HCT116 (cell line): Measurements from ENCODE around the gene SLC35G3. TPM values are rescaled to one million over a fixed set of nuclear protein-coding genes. Genes with fewer than 3 reads are reported as not detected.
"Not testable (repeated sequence)": the region's sequence is repeated elsewhere in the genome, so short reads cannot be mapped to it uniquely, and the experiment has no call there.

ENCODE experiments used
- ATAC-seq: fragments of 200-7000 bp; cut with Tn5 transposase; 2 replicates; pipeline ENCODE4 v1.9.1; 2020; ENCODE audit warnings: mild to moderate bottlenecking, moderate library complexity
- BruUV-seq: library from RNA; stranded (reverse); fragments of 400-500 nt; replicated peaks from 2 replicates; lab custom pipeline; 2021; lab: Mats Ljungman, UMichigan
- CTCF ChIA-PET: fragments of 300-600 bp; sonication (Branson Sonifier 250); formaldehyde crosslinking; loops from one replicate; lab custom pipeline; 2021; ENCODE audit warnings: antibody characterized with exemption; lab: Charles Lee
- POLR2A ChIA-PET: fragments of 300-600, 350-600 bp; sonication (Branson Sonifier 250); formaldehyde crosslinking; loops from one replicate; lab custom pipeline; 2021; ENCODE audit warnings: antibody characterized with exemption; lab: Charles Lee
- RAD21 ChIA-PET, 2 experiments: fragments of 300-600 bp; sonication (Branson Sonifier 250); formaldehyde crosslinking; loops; one replicate each; lab custom pipeline; 2023; ENCODE audit warnings: low total read pairs in 2 of 2; ENCODE audit not compliant: uncharacterized antibody in 2 of 2, unreplicated experiment in 2 of 2, low non-redundant PET in 1 of 2; lab: Charles Lee
- DNase-seq: peaks from one replicate; pipeline ENCODE4 v3.0.0-alpha.2; 2010; ENCODE audit warnings: low read depth, low spot score
- H2AFZ ChIP-seq: fragments of 200-600 bp; shearing (Covaris generic), sonication (generic); 2 replicates; pipeline ENCODE4 v1.6.1; 2017; ENCODE audit warnings: low read depth, mixed run types, mixed read lengths, antibody characterized with exemption, low read length; ENCODE audit not compliant: poor library complexity, severe bottlenecking
- H3K27ac ChIP-seq: 2 replicates; pipeline ENCODE4 v1.5.1; 2012; ENCODE audit warnings: low read depth, low read length
- H3K27me3 ChIP-seq: fragments of 200-600 bp; sonication (generic); 2 replicates; pipeline ENCODE4 v1.6.1; 2016; ENCODE audit warnings: mixed run types, low read length, mixed read lengths; ENCODE audit not compliant: insufficient read depth
- H3K36me3 ChIP-seq, 2 experiments: fragments of 200-500 bp in 1 of 2; fragments of 200-600 bp in 1 of 2; sonication (Bioruptor generic) in 1 of 2; sonication (generic) in 1 of 2; 2 replicates each; pipeline versions ENCODE4 v1.5.1 to v1.6.1; 2014 to 2016; ENCODE audit warnings: low read length in 2 of 2, inconsistent platforms in 1 of 2, mixed read lengths in 1 of 2, mixed run types in 1 of 2; ENCODE audit not compliant: insufficient read depth in 2 of 2, control insufficient read depth in 1 of 2
- H3K4me1 ChIP-seq, 2 experiments: fragments of 200-600 bp in 1 of 2; sonication (generic) in 1 of 2; 2 replicates each; pipeline versions ENCODE4 v1.5.1 to v1.6.1; 2012 to 2017; ENCODE audit warnings: low read length in 2 of 2, inconsistent platforms in 1 of 2, mild to moderate bottlenecking in 1 of 2, mixed read lengths in 1 of 2, mixed run types in 1 of 2, moderate library complexity in 1 of 2; ENCODE audit not compliant: insufficient read depth in 2 of 2, control insufficient read depth in 1 of 2
- H3K4me2 ChIP-seq: fragments of 200-600 bp; sonication (generic); 2 replicates; pipeline ENCODE4 v1.6.1; 2017; ENCODE audit warnings: mixed run types, low read length, mixed read lengths
- H3K4me3 ChIP-seq, 2 experiments: fragments of 200-600 bp in 1 of 2; sonication (generic) in 1 of 2; replicated peaks in 1 of 2; 2 replicates each; pipeline ENCODE4 v1.5.1; 2011 to 2016; ENCODE audit warnings: low read length in 2 of 2, control low read depth in 1 of 2, low read depth in 1 of 2, mild to moderate bottlenecking in 1 of 2, mixed read lengths in 1 of 2, mixed run types in 1 of 2
- H3K79me2 ChIP-seq: fragments of 200-600 bp; sonication (generic); 2 replicates; pipeline ENCODE4 v1.6.1; 2017; ENCODE audit warnings: mild to moderate bottlenecking, mixed run types, low read length, moderate library complexity, mixed read lengths; ENCODE audit not compliant: insufficient read depth
- H3K9ac ChIP-seq: fragments of 200-600 bp; sonication (generic); 2 replicates; pipeline ENCODE4 v1.6.1; 2016; ENCODE audit warnings: low read length, mixed read lengths
- H3K9me2 ChIP-seq: fragments of 200-600 bp; sonication (generic), shearing (Covaris generic); 2 replicates; pipeline ENCODE4 v1.6.1; 2017; ENCODE audit warnings: mixed run types, mild to moderate bottlenecking, moderate library complexity; ENCODE audit not compliant: insufficient read depth
- H3K9me3 ChIP-seq, 2 experiments: fragments of 200-500 bp in 1 of 2; fragments of 200-600 bp in 1 of 2; sonication (Bioruptor generic) in 1 of 2; sonication (generic) in 1 of 2; 2 replicates each; pipeline ENCODE4 v1.6.1; 2014 to 2017; ENCODE audit warnings: low read length in 2 of 2, mixed read lengths in 2 of 2, inconsistent platforms in 1 of 2, low read depth in 1 of 2, mild to moderate bottlenecking in 1 of 2, mixed run types in 1 of 2, moderate library complexity in 1 of 2; ENCODE audit not compliant: control insufficient read depth in 1 of 2, insufficient read depth in 1 of 2
- H4K20me1 ChIP-seq: fragments of 200-600 bp; sonication (generic), shearing (Covaris generic); 2 replicates; pipeline ENCODE4 v1.6.1; 2017; ENCODE audit warnings: mixed run types, mild to moderate bottlenecking, moderate library complexity; ENCODE audit not compliant: insufficient read depth
- ATF3 ChIP-seq: IDR thresholded peaks from 2 replicates; pipeline ENCODE4 v1.6.1; 2012
- CBX3 ChIP-seq: IDR thresholded peaks from 2 replicates; pipeline ENCODE4 v1.6.1; 2012; ENCODE audit warnings: low read depth
- CEBPB ChIP-seq: IDR thresholded peaks from 2 replicates; pipeline ENCODE4 v1.6.1; 2012; ENCODE audit warnings: low read depth
- CTCF ChIP-seq, 3 experiments: fragments of 200-600 bp in 1 of 3; sonication (generic) in 1 of 3; IDR thresholded peaks in 2 of 3; conservative IDR thresholded peaks in 1 of 3; 2 replicates each; pipeline ENCODE4 v1.5.1; 2012 to 2017; ENCODE audit warnings: low read depth in 2 of 3, low read length in 2 of 3, antibody characterized with exemption in 1 of 3, borderline replicate concordance in 1 of 3, control low read depth in 1 of 3, mild to moderate bottlenecking in 1 of 3, mixed read lengths in 1 of 3, mixed run types in 1 of 3, moderate library complexity in 1 of 3; ENCODE audit not compliant: insufficient read depth in 1 of 3
- ELF1 ChIP-seq: IDR thresholded peaks from 2 replicates; pipeline ENCODE4 v1.6.1; 2012; ENCODE audit warnings: low read depth, borderline replicate concordance
- EZH2phosphoT487 ChIP-seq: fragments of 200-600 bp; IDR thresholded peaks from 2 replicates; pipeline ENCODE4 v1.6.1; 2018; ENCODE audit warnings: antibody characterized with exemption, borderline replicate concordance
- FOSL1 ChIP-seq: IDR thresholded peaks from 2 replicates; pipeline ENCODE4 v1.6.1; 2012; ENCODE audit warnings: low read depth
- JUND ChIP-seq: IDR thresholded peaks from 2 replicates; pipeline ENCODE4 v1.6.1; 2012
- MAX ChIP-seq: IDR thresholded peaks from 2 replicates; pipeline ENCODE4 v1.6.1; 2012
- POLR2A ChIP-seq: IDR thresholded peaks from 2 replicates; pipeline ENCODE4 v1.7.0; 2011; ENCODE audit warnings: borderline replicate concordance; ENCODE audit not compliant: insufficient read depth, insufficient read length; ENCODE audit errors: extremely low read depth
- POLR2AphosphoS5 ChIP-seq: IDR thresholded peaks from 2 replicates; pipeline ENCODE4 v1.6.1; 2011; ENCODE audit warnings: mild to moderate bottlenecking, low read depth, low read length, moderate library complexity
- RAD21 ChIP-seq: IDR thresholded peaks from 2 replicates; pipeline ENCODE4 v1.6.1; 2012; ENCODE audit warnings: low read depth, mild to moderate bottlenecking
- REST ChIP-seq: IDR thresholded peaks from 2 replicates; pipeline ENCODE4 v1.6.1; 2012; ENCODE audit warnings: low read depth
- SIN3A ChIP-seq: IDR thresholded peaks from 2 replicates; pipeline ENCODE4 v1.6.1; 2012; ENCODE audit warnings: low read depth
- SP1 ChIP-seq: IDR thresholded peaks from 2 replicates; pipeline ENCODE4 v1.6.1; 2012; ENCODE audit warnings: low read depth
- SRF ChIP-seq: IDR thresholded peaks from 2 replicates; pipeline ENCODE4 v1.6.1; 2012; ENCODE audit warnings: low read depth
- TCF7L2 ChIP-seq: IDR thresholded peaks from 2 replicates; pipeline ENCODE4 v1.7.0; 2011; ENCODE audit warnings: borderline replicate concordance, inconsistent platforms; ENCODE audit not compliant: insufficient read depth, insufficient read length; ENCODE audit errors: extremely low read depth
- YY1 ChIP-seq: IDR thresholded peaks from 2 replicates; pipeline ENCODE4 v1.6.1; 2011; ENCODE audit warnings: low read length, low read depth, moderate library complexity, mild to moderate bottlenecking; ENCODE audit not compliant: insufficient replicate concordance; ENCODE audit errors: extremely low read depth
- intact Hi-C: fragments of 100-400 bp; cut with micrococcal nuclease; formaldehyde crosslinking; loops from 2 replicates; pipeline ENCODE4 v1.10.0; 2022
- total RNA-seq: library from RNA; stranded (reverse); gene quantifications from one replicate; pipeline ENCODE4 v1.2.1, GENCODE V29; 2021; ENCODE audit not compliant: unreplicated experiment

The SLC35G3 gene
- total RNA-seq, 1 experiment from 2014 or later = not detected

- H3K79me2 ChIP-seq = no peaks in the 10 kb centered on the region
- no peak for DNase-seq
- peaks cover 49% of the 10 kb centered on the region for H3K27me3 ChIP-seq
- intact Hi-C loops = no loop called here
- H3K4me2 ChIP-seq = no peak overlapping the region
- no peak overlapping the region for H3K27ac ChIP-seq
- no peak overlapping the region for H3K4me3 ChIP-seq
- H3K9me3 ChIP-seq = no peaks in the 10 kb centered on the region
- H3K9ac ChIP-seq = no peak overlapping the region
- no TSS peak for BruUV-seq
- no peak for ATAC-seq
- H3K4me1 ChIP-seq = no peaks in the 10 kb centered on the region
- H4K20me1 ChIP-seq = no peaks in the 10 kb centered on the region
- TF ChIP-seq SRF (no peak), REST (no peak), CEBPB (no peak), CTCF (IDR thresholded peaks at IDR 0.05 in 2 of 3, conservative IDR thresholded peaks at IDR 0.05 in 1 of 3; ENCODE audit: borderline replicate concordance in 1 of 3, insufficient read depth in 1 of 3, low read depth in 2 of 3, low read length in 2 of 3) (no peak), POLR2A (no peak), FOSL1 (no peak), RAD21 (no peak), POLR2AphosphoS5 (no peak), CBX3 (no peak), SP1 (no peak), MAX (no peak), ELF1 (no peak), ATF3 (no peak), TCF7L2 (no peak), EZH2phosphoT487 (no peak), JUND (no peak), SIN3A (no peak), YY1 (no peak)
- ChIA-PET POLR2A (no interaction called here), CTCF (no interaction called here), RAD21 (no interaction called here)
- H3K36me3 ChIP-seq = no peaks in the 10 kb centered on the region
- H2AFZ ChIP-seq = no peak overlapping the region
- H3K9me2 ChIP-seq = no peaks in the 10 kb centered on the region
Measured at GRCh38 chr17:35210741-35211140, 16.5 kb upstream of the SLC35G3 start.

GRCh38 chr17:35202582-35202981 lies 8.4 kb upstream of the SLC35G3 start:
- BruUV-seq, DNase-seq, H3K4me1 ChIP-seq, H3K4me3 ChIP-seq, H2AFZ ChIP-seq, RAD21 ChIA-PET, H3K9me2 ChIP-seq, POLR2A ChIA-PET, H3K9ac ChIP-seq, H3K79me2 ChIP-seq, ATAC-seq, H4K20me1 ChIP-seq, CTCF ChIA-PET, H3K9me3 ChIP-seq, H3K4me2 ChIP-seq, H3K36me3 ChIP-seq, H3K27me3 ChIP-seq, intact Hi-C loops, H3K27ac ChIP-seq: not testable (repeated sequence)
